ENCODE data around the gene PDE3B.
"Not testable (repeated sequence)": the region's sequence is repeated elsewhere in the genome, so short reads cannot be mapped to it uniquely, and the experiment has no call there.

Gene PDE3B

GRCh38 chr11:14643697-14644225, at the start of gene PDE3B:
PDE3B (plus strand) TSS chr11:14643804; CDS start chr11:14644076, 272 bp downstream.
- peak; percentile 86 for DNase-seq (ENCODE audit: low spot score)
- TF ChIP-seq CTCF (IDR thresholded peaks at IDR 0.05; ENCODE audit: extremely low read depth, missing control alignments) = no peak

GRCh38 chr11:14595261-14595660, 48.3 kb upstream of the PDE3B start:
- DNase-seq (ENCODE audit: low spot score) = not testable (repeated sequence)

GRCh38 chr11:14607713-14608112, 35.9 kb upstream of the PDE3B start:
- no peak for TF ChIP-seq CTCF (IDR thresholded peaks at IDR 0.05; ENCODE audit: extremely low read depth, missing control alignments)
- DNase-seq (ENCODE audit: low spot score) = no peak

GRCh38 chr11:14609902-14610301, 33.7 kb upstream of the PDE3B start:
- DNase-seq (ENCODE audit: low spot score) = no peak
- no peak for TF ChIP-seq CTCF (IDR thresholded peaks at IDR 0.05; ENCODE audit: extremely low read depth, missing control alignments)

GRCh38 chr11:14611939-14612338, 31.7 kb upstream of the PDE3B start:
- DNase-seq (ENCODE audit: low spot score) = no peak
- TF ChIP-seq CTCF (IDR thresholded peaks at IDR 0.05; ENCODE audit: extremely low read depth, missing control alignments) = no peak

- no peak for TF ChIP-seq CTCF (IDR thresholded peaks at IDR 0.05; ENCODE audit: extremely low read depth, missing control alignments)
- no peak for DNase-seq (ENCODE audit: low spot score)
Observed at GRCh38 chr11:14612694-14613093, 30.9 kb upstream of the PDE3B start.

- DNase-seq (ENCODE audit: low spot score) = no peak
- no peak for TF ChIP-seq CTCF (IDR thresholded peaks at IDR 0.05; ENCODE audit: extremely low read depth, missing control alignments)
Observed at GRCh38 chr11:14614091-14614622, 29.4 kb upstream of the PDE3B start.
